GM10248 (cell line): ENCODE data around the gene HAUS8.

Experiments
- CTCF ChIA-PET: fragments of 300-600 bp; sonication (Branson Sonifier 250); formaldehyde crosslinking; extraction: SDS; loops from one replicate; lab custom pipeline; 2021; ENCODE audit warnings: antibody characterized with exemption; lab: Yijun Ruan, JAX
- POLR2A ChIA-PET: fragments of 350-650 bp; sonication (Branson Sonifier 250); formaldehyde crosslinking; extraction: SDS; loops from one replicate; lab custom pipeline; 2020; ENCODE audit warnings: antibody characterized with exemption; lab: Yijun Ruan, JAX
- DNase-seq: peaks from one replicate; pipeline ENCODE4 v3.0.0; 2012; ENCODE audit errors: extremely low spot score
- CTCF ChIP-seq: IDR thresholded peaks from 2 replicates; pipeline ENCODE4 v1.5.1; 2012; ENCODE audit warnings: mild to moderate bottlenecking, low read depth; ENCODE audit errors: extremely low read depth, missing control alignments, control extremely low read depth

HAUS8 gene

GRCh38 chr19:17078920-17079709 lies 3.9 kb upstream of the HAUS8 start:
- ChIA-PET POLR2A (interaction anchor here (0.6 kb wide), 1 partner anchor 20 kb away, joined by 3 read pairs; no protein-coding TSS in a partner anchor), CTCF (interaction anchor here (0.8 to 2.0 kb wide), 7 partner anchors 12 to 156 kb away, joined by 3 to 8 read pairs (median 4); no protein-coding TSS in a partner anchor)
- no peak for TF ChIP-seq CTCF
- DNase-seq = no peak

DNA sequence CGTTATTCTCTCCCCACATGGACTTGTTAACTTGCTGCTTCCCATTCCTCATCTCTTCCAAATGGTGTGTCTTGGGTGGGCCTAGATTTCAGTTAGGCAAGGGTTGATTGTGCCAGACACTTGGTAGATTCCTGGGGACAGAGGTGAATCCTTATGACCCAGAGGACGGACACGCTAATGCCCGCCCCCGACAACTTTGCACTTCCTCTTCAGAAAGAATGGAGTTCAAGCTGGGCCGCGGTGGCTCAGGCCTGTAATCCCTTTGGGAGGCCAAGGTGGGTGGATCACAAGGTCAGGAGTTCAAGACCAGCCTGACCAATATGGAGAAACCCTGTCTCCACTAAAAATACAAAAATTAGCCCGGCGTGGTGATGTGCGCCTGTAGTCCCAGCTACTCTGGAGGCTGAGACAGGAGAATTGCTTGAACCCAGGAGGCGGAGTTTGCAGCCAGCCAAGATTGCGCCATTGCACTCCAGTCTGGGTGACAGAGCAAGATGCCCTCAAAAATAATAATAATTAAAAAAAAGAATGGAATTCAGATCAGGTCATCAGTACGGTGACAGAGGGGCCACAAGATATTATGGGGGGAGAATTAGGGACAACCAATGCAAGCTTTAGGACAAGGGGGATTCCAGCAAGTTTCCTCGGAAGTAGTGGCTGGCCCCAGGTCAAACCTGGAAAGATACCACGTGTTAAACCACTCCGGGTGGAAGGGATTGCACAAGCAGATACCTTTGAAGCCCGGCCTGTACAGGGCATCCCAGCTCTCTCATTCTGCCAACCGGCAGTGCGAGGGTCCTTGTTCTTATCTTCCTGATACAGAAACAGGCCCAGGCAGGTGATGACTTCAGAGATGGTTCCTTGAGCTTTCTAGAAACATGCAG lies 3.0 kb upstream of the HAUS8 start:
- ChIA-PET CTCF (interaction anchor here (0.9 to 2.0 kb wide), 6 partner anchors 12 to 157 kb away, joined by 3 to 8 read pairs (median 4); no protein-coding TSS in a partner anchor), POLR2A (no interaction called here)
- DNase-seq = no peak
- TF ChIP-seq CTCF = no peak

DNA sequence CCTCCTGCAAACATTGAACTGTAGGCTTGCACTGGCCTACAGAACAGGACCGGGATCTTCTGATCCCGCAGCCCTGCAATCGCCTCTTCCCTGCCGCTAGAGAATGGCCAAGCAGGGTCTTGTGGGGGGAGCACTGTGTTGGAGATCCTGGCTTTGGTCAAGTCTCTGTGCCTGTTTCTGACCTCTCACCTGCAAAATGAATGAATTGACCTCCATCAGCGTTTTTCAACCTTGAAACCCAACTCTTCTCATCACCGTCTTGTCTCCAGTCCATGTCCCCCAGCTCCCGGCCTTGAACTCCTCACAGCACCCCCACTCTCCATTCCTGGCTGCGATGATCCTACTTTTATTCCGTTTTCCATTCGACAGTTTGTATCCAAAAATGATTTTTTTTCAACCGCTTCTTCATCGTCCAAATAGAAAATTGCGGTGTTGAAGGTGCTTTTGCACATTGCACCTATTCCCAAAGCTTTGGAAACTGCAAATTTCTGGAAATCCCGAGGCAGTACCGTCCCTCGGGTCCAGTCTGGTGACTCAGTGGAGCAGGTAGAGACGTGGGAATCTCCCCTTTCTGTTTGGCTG lies 2.3 kb upstream of the HAUS8 start:
- CTCF ChIA-PET = interaction anchor here (0.9 to 2.0 kb wide), 5 partner anchors 21 to 204 kb away, joined by 3 to 6 read pairs (median 3); partner anchors contain the start of gene ANKLE1

GRCh38 chr19:17076543-17076991 lies 1.3 kb upstream of the HAUS8 start:
- CTCF ChIA-PET = interaction anchor here (0.8 to 1.9 kb wide), 7 partner anchors 9 to 205 kb away, joined by 3 to 6 read pairs (median 3); partner anchors contain the start of gene ANKLE1
- POLR2A ChIA-PET = interaction anchor here (0.7 to 1.2 kb wide), 2 partner anchors 13 to 410 kb away, joined by 3 read pairs; no protein-coding TSS in a partner anchor
- no peak for DNase-seq
- TF ChIP-seq CTCF = no peak

More for the DNA sequence above, 2.3 kb upstream of the HAUS8 start:
- POLR2A ChIA-PET = no interaction called here
- DNase-seq = no peak
- TF ChIP-seq CTCF = no peak

- no peak for TF ChIP-seq CTCF
- DNase-seq = peak; percentile 38
- CTCF ChIA-PET = interaction anchor here (0.8 to 1.9 kb wide), 7 partner anchors 9 to 206 kb away, joined by 3 to 6 read pairs (median 3); partner anchors contain the start of gene ANKLE1
- POLR2A ChIA-PET = interaction anchor here (0.5 to 1.2 kb wide), 4 partner anchors 14 to 182 kb away, joined by 3 to 4 read pairs (median 3); no protein-coding TSS in a partner anchor
Observed at GRCh38 chr19:17075864-17076542, 751 bp upstream of the HAUS8 start.
